ENCODE results near the gene CDH23.
"Not testable (repeated sequence)": the region's sequence is repeated elsewhere in the genome, so short reads cannot be mapped to it uniquely, and the experiment has no call there.

Gene CDH23

GRCh38 chr10:71849461-71849908, 452.8 kb downstream of the CDH23 start:
- H3K27ac ChIP-seq (ENCODE audit: low read length), result no peak overlapping the region
- H3K4me1 ChIP-seq (ENCODE audit: insufficient read depth, low read length), result peaks cover 5% of the 10 kb centered on the region; the same call in 1 of the 2 replicates
- no peak overlapping the region for H3K9ac ChIP-seq (ENCODE audit: low read depth, low read length)
- H3K27me3 ChIP-seq (ENCODE audit: insufficient read depth, low read length), result no peaks in the 10 kb centered on the region
- no peaks in the 10 kb centered on the region for H3K9me3 ChIP-seq (ENCODE audit: insufficient read depth, low read depth, low read length)
- H3K4me3 ChIP-seq (ENCODE audit: low read length), result peak overlapping the region; percentile 93
- 0 out of 2 replicates have a peak, but pooled peaks cover 4% of the 10 kb centered on the region for H3K36me3 ChIP-seq (ENCODE audit: insufficient read depth, low read depth, low read length)

GRCh38 chr10:71850021-71850742, 453.5 kb downstream of the CDH23 start:
- H3K4me1 ChIP-seq (ENCODE audit: insufficient read depth, low read length), result peaks cover 5% of the 10 kb centered on the region; the same call in 1 of the 2 replicates
- H3K4me3 ChIP-seq (ENCODE audit: low read length), result peak overlapping the region; percentile 93
- peak overlapping the region; percentile 92 for H3K9ac ChIP-seq (ENCODE audit: low read depth, low read length)
- no peaks in the 10 kb centered on the region for H3K27me3 ChIP-seq (ENCODE audit: insufficient read depth, low read length)
- 0 out of 2 replicates have a peak, but pooled peaks cover 4% of the 10 kb centered on the region for H3K36me3 ChIP-seq (ENCODE audit: insufficient read depth, low read depth, low read length)
- no peaks in the 10 kb centered on the region for H3K9me3 ChIP-seq (ENCODE audit: insufficient read depth, low read depth, low read length)
- H3K27ac ChIP-seq (ENCODE audit: low read length), result peak overlapping the region; percentile 36

- Histone ChIP-seq H3K27me3 (ENCODE audit: insufficient read depth, low read length) (no peaks in the 10 kb centered on the region), H3K4me3 (ENCODE audit: low read length) (peak within 1 kb of the TSS; percentile 93), H3K9me3 (ENCODE audit: insufficient read depth, low read depth, low read length) (no peaks in the 10 kb centered on the region), H3K4me1 (ENCODE audit: insufficient read depth, low read length) (peaks cover 5% of the 10 kb centered on the region; the same call in 1 of the 2 replicates), H3K9ac (ENCODE audit: low read depth, low read length) (peak within 1 kb of the TSS; percentile 92), H3K27ac (ENCODE audit: low read length) (peak within 1 kb of the TSS; percentile 36), H3K36me3 (ENCODE audit: insufficient read depth, low read depth, low read length) (0 out of 2 replicates have a peak, but pooled peaks cover 4% of the 10 kb centered on the region)
These were observed 454.2 kb downstream of the CDH23 start, which contains the start of gene PSAP for GRCh38 chr10:71850743-71851464. Gene PSAP (minus strand): TSS chr10:71851251. CDS start chr10:71851221, 30 bp downstream.

- H3K4me1 ChIP-seq (ENCODE audit: insufficient read depth, low read length); H3K36me3 ChIP-seq (ENCODE audit: insufficient read depth, low read depth, low read length); H3K27ac ChIP-seq (ENCODE audit: low read length); H3K9me3 ChIP-seq (ENCODE audit: insufficient read depth, low read depth, low read length); H3K27me3 ChIP-seq (ENCODE audit: insufficient read depth, low read length): not testable (repeated sequence)
- H3K4me3 ChIP-seq (ENCODE audit: low read length), result peak overlapping the region; percentile 93; the same call in 1 of the 2 replicates
- H3K9ac ChIP-seq (ENCODE audit: low read depth, low read length), result peak overlapping the region; percentile 92; the same call in 1 of the 2 replicates
These were observed 454.9 kb downstream of the CDH23 start for GRCh38 chr10:71851465-71852095.

GRCh38 chr10:71852355-71852937, 455.7 kb downstream of the CDH23 start:
- H3K9ac ChIP-seq (ENCODE audit: low read depth, low read length), result no peak overlapping the region
- no peaks in the 10 kb centered on the region for H3K9me3 ChIP-seq (ENCODE audit: insufficient read depth, low read depth, low read length)
- H3K36me3 ChIP-seq (ENCODE audit: insufficient read depth, low read depth, low read length), result 0 out of 2 replicates have a peak, but pooled peaks cover 4% of the 10 kb centered on the region
- no peaks in the 10 kb centered on the region for H3K27me3 ChIP-seq (ENCODE audit: insufficient read depth, low read length)
- no peak overlapping the region for H3K27ac ChIP-seq (ENCODE audit: low read length)
- no peak overlapping the region for H3K4me3 ChIP-seq (ENCODE audit: low read length)
- H3K4me1 ChIP-seq (ENCODE audit: insufficient read depth, low read length), result peaks cover 5% of the 10 kb centered on the region; the same call in 1 of the 2 replicates

- Histone ChIP-seq H3K27ac (ENCODE audit: low read length) (no peak overlapping the region), H3K27me3 (ENCODE audit: insufficient read depth, low read length) (no peaks in the 10 kb centered on the region), H3K4me1 (ENCODE audit: insufficient read depth, low read length) (no peaks in the 10 kb centered on the region), H3K9me3 (ENCODE audit: insufficient read depth, low read depth, low read length) (no peaks in the 10 kb centered on the region), H3K4me3 (ENCODE audit: low read length) (no peak overlapping the region), H3K9ac (ENCODE audit: low read depth, low read length) (no peak overlapping the region), H3K36me3 (ENCODE audit: insufficient read depth, low read depth, low read length) (no peaks in the 10 kb centered on the region)
These were observed 457.3 kb downstream of the CDH23 start for GRCh38 chr10:71854031-71854430.

- H3K27me3 ChIP-seq (ENCODE audit: insufficient read depth, low read length), result no peaks in the 10 kb centered on the region
These were observed 459.9 kb downstream of the CDH23 start for GRCh38 chr10:71856619-71857018.

GRCh38 chr10:71857934-71858890, 461.5 kb downstream of the CDH23 start:
- no peaks in the 10 kb centered on the region for H3K36me3 ChIP-seq (ENCODE audit: insufficient read depth, low read depth, low read length)
- H3K27ac ChIP-seq (ENCODE audit: low read length), result no peak overlapping the region
- H3K4me1 ChIP-seq (ENCODE audit: insufficient read depth, low read length), result peaks cover 10% of the 10 kb centered on the region
- no peaks in the 10 kb centered on the region for H3K27me3 ChIP-seq (ENCODE audit: insufficient read depth, low read length)
- H3K9ac ChIP-seq (ENCODE audit: low read depth, low read length), result no peak overlapping the region
- no peaks in the 10 kb centered on the region for H3K9me3 ChIP-seq (ENCODE audit: insufficient read depth, low read depth, low read length)
- no peak overlapping the region for H3K4me3 ChIP-seq (ENCODE audit: low read length)

More at GRCh38 chr10:71856619-71857018, 459.9 kb downstream of the CDH23 start:
- Histone ChIP-seq H3K36me3 (ENCODE audit: insufficient read depth, low read depth, low read length) (no peaks in the 10 kb centered on the region), H3K9ac (ENCODE audit: low read depth, low read length) (no peak overlapping the region), H3K4me1 (ENCODE audit: insufficient read depth, low read length) (peaks cover 10% of the 10 kb centered on the region), H3K27ac (ENCODE audit: low read length) (no peak overlapping the region), H3K9me3 (ENCODE audit: insufficient read depth, low read depth, low read length) (no peaks in the 10 kb centered on the region), H3K4me3 (ENCODE audit: low read length) (no peak overlapping the region)

- Histone ChIP-seq H3K9me3 (ENCODE audit: insufficient read depth, low read depth, low read length) (no peaks in the 10 kb centered on the region), H3K27ac (ENCODE audit: low read length) (peak overlapping the region; percentile 18), H3K36me3 (ENCODE audit: insufficient read depth, low read depth, low read length) (no peaks in the 10 kb centered on the region), H3K4me3 (ENCODE audit: low read length) (no peak overlapping the region), H3K4me1 (ENCODE audit: insufficient read depth, low read length) (peaks cover 10% of the 10 kb centered on the region), H3K9ac (ENCODE audit: low read depth, low read length) (peak overlapping the region; percentile 56; the same call in 1 of the 2 replicates), H3K27me3 (ENCODE audit: insufficient read depth, low read length) (no peaks in the 10 kb centered on the region)
These were observed 463.7 kb downstream of the CDH23 start for GRCh38 chr10:71860243-71861029.

- no peaks in the 10 kb centered on the region for H3K9me3 ChIP-seq (ENCODE audit: insufficient read depth, low read depth, low read length)
- no peaks in the 10 kb centered on the region for H3K36me3 ChIP-seq (ENCODE audit: insufficient read depth, low read depth, low read length)
- H3K27me3 ChIP-seq (ENCODE audit: insufficient read depth, low read length), result no peaks in the 10 kb centered on the region
- H3K9ac ChIP-seq (ENCODE audit: low read depth, low read length), result no peak overlapping the region
- H3K27ac ChIP-seq (ENCODE audit: low read length), result no peak overlapping the region
- H3K4me1 ChIP-seq (ENCODE audit: insufficient read depth, low read length), result peaks cover 10% of the 10 kb centered on the region
- no peak overlapping the region for H3K4me3 ChIP-seq (ENCODE audit: low read length)
These were observed 466.5 kb downstream of the CDH23 start for GRCh38 chr10:71863203-71863602.

Measured in iPS-20b (cell line).